Activated CD4-positive, alpha-beta T cell treated with anti-CD3 and anti-CD28 coated beads for 36 hours (primary cell): ENCODE results near the gene ATXN7L2. TPM values are rescaled to one million over a fixed set of nuclear protein-coding genes. Genes with fewer than 3 reads are reported as not detected.

Experiments
- ATAC-seq: fragments of 200-7000 bp; cut with Tn5 transposase; one replicate; pipeline ENCODE4 v1.10.0; 2021; ENCODE audit warnings: mild to moderate bottlenecking, moderate library complexity
- CTCF ChIA-PET: fragments of 350-600 bp; sonication (Branson Sonifier 250); formaldehyde crosslinking; loops from one replicate; lab custom pipeline; 2021; ENCODE audit warnings: antibody characterized with exemption; lab: Charles Lee
- POLR2A ChIA-PET: fragments of 350-600 bp; sonication (Branson Sonifier 250); formaldehyde crosslinking; loops from one replicate; lab custom pipeline; 2021; ENCODE audit warnings: antibody characterized with exemption, inconsistent platforms; lab: Charles Lee
- DNase-seq: peaks from one replicate; pipeline ENCODE4 v3.0.0-alpha.2; 2020
- H3K27ac Mint-ChIP-seq: one replicate; pipeline ENCODE4 v1.8.0; 2021; ENCODE audit warnings: mixed read lengths
- H3K27me3 Mint-ChIP-seq: one replicate; pipeline ENCODE4 v1.8.0; 2021; ENCODE audit warnings: mixed read lengths
- H3K36me3 Mint-ChIP-seq: one replicate; pipeline ENCODE4 v1.8.0; 2021; ENCODE audit warnings: low read depth, mixed read lengths
- H3K4me1 Mint-ChIP-seq: one replicate; pipeline ENCODE4 v1.8.0; 2021; ENCODE audit warnings: mixed read lengths
- H3K4me3 Mint-ChIP-seq: one replicate; pipeline ENCODE4 v1.8.0; 2021; ENCODE audit warnings: mild to moderate bottlenecking, moderate library complexity, mixed read lengths
- H3K9me3 Mint-ChIP-seq: one replicate; pipeline ENCODE4 v1.8.0; 2021; ENCODE audit warnings: low read depth, mixed read lengths
- intact Hi-C, 2 experiments: fragments of 100-400 bp; cut with DNase I in 1 of 2; cut with micrococcal nuclease in 1 of 2; formaldehyde crosslinking; loops; one replicate each; pipeline versions ENCODE4 v1.14.2 to v1.15.1; 2022 to 2024; cut with DNase I, micrococcal nuclease
- total RNA-seq, 2 experiments: library from RNA; stranded (reverse); gene quantifications; one replicate each; pipeline ENCODE4 v1.2.3, GENCODE V29; 2021

Gene ATXN7L2
- total RNA-seq, 2 experiments from 2014 or later, result 11.7 to 13.0 TPM

DNA sequence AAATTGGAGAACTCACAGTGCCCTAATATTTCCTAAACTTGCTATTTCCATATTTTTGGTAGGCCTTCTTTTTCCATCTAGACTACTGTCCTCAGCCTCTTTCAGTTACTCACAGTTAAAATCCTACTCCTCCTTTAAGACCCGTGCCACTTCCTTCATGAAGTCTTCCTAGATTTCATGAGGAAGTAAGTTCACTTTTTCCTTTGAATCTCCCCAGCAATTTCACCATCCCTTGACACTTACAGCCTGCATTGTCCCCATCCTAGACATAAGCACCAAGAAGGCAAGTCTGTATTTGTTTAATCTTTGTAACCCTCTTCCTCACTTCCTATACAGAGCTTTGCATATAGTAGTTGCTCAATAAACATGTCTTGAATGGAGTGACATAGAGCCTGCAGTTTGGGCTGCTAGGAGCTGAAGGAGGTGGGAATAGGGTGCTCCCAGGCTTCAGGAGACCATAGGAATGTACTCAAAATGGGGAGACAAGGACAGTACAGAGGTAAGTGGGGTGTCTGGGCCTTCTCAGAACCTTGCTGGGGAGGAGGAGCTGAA lies 50.7 kb downstream of the ATXN7L2 start:
- H3K4me1 Mint-ChIP-seq, result peaks cover 22% of the 10 kb centered on the region
- H3K36me3 Mint-ChIP-seq, result no peaks in the 10 kb centered on the region
- CTCF ChIA-PET, result interaction anchor here (0.6 to 21.9 kb wide), 11 partner anchors 11 to 257 kb away, joined by 3 to 864 read pairs (median 5); partner anchors contain the start of genes AMIGO1, CYB561D1 and GNAI3
- H3K4me3 Mint-ChIP-seq, result no peak overlapping the region
- no peaks in the 10 kb centered on the region for H3K9me3 Mint-ChIP-seq
- no peak for DNase-seq
- intact Hi-C loops, result no loop called here
- no peak overlapping the region for H3K27ac Mint-ChIP-seq
- ATAC-seq, result no peak
- POLR2A ChIA-PET, result interaction anchor here (0.8 kb wide), 1 partner anchor 38 kb away, joined by 3 read pairs; no protein-coding TSS in a partner anchor
- H3K27me3 Mint-ChIP-seq, result no peaks in the 10 kb centered on the region

DNA sequence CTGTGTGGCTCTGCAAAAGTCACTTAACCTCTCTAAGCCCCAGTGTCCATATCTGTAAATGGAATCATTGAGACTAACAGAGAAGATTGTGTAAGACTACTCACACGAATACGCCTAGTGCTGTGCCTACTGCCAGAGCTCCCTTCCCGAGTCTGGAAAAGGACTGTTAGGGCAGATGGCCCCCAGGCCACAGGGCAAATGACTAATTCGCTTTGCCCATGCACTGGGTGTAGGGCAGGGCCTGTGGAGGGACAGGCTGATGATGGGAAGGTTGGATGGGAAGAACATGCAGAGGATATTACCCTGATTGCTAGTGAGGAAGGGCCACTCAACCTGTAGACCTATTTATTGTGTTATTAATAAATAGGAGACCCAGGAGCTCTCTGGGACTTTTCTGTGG lies 51.8 kb downstream of the ATXN7L2 start:
- peaks cover 22% of the 10 kb centered on the region for H3K4me1 Mint-ChIP-seq
- H3K27me3 Mint-ChIP-seq, result no peaks in the 10 kb centered on the region
- H3K27ac Mint-ChIP-seq, result no peak overlapping the region
- intact Hi-C loops, result no loop called here
- DNase-seq, result no peak
- no peaks in the 10 kb centered on the region for H3K9me3 Mint-ChIP-seq
- POLR2A ChIA-PET, result interaction anchor here (0.8 kb wide), 1 partner anchor 39 kb away, joined by 3 read pairs; no protein-coding TSS in a partner anchor
- ATAC-seq, result no peak
- no peak overlapping the region for H3K4me3 Mint-ChIP-seq
- CTCF ChIA-PET, result interaction anchor here (0.8 to 21.9 kb wide), 5 partner anchors 10 to 105 kb away, joined by 4 to 864 read pairs (median 15); partner anchors contain the start of genes AMIGO1, CYB561D1 and GNAI3
- no peaks in the 10 kb centered on the region for H3K36me3 Mint-ChIP-seq

DNA sequence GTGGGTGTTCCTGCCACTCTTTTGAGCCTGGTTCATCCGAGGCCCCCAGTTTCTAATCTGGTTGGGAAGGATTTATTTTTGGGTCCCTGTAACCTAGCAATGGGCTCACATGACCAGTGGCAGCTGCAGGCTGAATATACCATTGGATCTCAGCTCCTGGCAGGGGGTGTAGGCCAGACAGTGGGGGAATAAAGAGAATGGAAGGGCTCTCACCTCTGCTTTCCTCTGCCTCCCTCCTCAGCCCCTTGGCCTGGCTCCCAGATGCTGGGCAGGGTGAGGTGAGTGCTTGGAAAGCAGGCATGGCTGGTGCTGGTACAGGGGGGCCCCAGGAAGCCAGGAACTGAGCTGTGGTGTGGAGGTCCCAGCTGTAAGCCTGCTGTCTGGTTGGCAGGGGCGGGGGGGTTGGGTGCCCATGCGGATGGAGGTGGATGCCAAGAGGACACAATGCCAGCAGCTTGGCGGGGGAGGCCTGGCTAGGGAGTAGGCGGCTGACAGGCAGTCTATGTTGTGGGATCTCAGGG lies 52.3 kb downstream of the ATXN7L2 start:
- no peak overlapping the region for H3K4me3 Mint-ChIP-seq
- intact Hi-C loops, result no loop called here
- no peak overlapping the region for H3K27ac Mint-ChIP-seq

DNA sequence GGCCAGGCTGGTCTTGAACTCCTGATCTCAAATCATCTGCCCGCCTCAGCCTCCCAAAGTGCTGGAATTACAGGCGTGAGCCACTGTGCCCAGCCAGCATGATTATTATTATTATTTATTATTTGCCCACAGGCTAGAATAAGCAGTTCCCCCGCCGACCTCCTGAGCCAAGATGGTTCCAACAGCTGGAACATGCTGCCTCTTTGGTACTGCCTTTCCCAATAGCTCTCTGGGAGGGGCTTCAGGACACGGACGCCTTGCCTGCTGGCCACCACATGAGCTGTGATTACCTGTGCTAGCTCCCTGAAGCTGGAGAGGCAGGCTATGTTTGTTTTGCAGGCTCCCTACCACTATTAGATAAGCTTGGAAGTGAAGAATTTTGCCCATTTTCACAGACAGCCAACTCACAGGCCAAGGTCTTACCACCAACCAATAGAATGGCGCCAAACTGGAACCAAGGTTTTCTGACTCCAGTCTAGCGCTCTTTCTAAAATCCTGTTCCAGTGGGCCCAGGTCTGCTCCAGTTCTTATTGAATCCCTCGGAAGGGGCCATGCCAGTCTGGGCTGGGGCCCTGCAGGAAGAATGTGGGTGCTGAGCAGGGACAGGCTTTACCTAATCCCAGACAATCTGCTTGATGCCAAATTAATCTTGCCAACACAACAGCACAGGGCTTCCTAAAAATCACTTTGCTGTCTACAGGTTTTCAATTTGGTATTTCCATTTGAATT lies 53.9 kb downstream of the ATXN7L2 start:
- ChIA-PET CTCF (interaction anchor here (0.8 to 21.9 kb wide), 6 partner anchors 8 to 139 kb away, joined by 3 to 864 read pairs (median 4); partner anchors contain the start of genes AMIGO1, ATXN7L2 and CYB561D1), POLR2A (interaction anchor here (0.7 kb wide), 1 partner anchor 112 kb away, joined by 3 read pairs; no protein-coding TSS in a partner anchor)
- no peak for ATAC-seq
- no peak overlapping the region for H3K4me3 Mint-ChIP-seq
- H3K27me3 Mint-ChIP-seq, result no peaks in the 10 kb centered on the region
- no peaks in the 10 kb centered on the region for H3K9me3 Mint-ChIP-seq
- peaks cover 2% of the 10 kb centered on the region for H3K4me1 Mint-ChIP-seq
- intact Hi-C loops, result no loop called here
- no peak for DNase-seq
- no peaks in the 10 kb centered on the region for H3K36me3 Mint-ChIP-seq
- H3K27ac Mint-ChIP-seq, result no peak overlapping the region

More for the DNA sequence above, 52.3 kb downstream of the ATXN7L2 start:
- Mint-ChIP-seq H3K36me3 (no peaks in the 10 kb centered on the region), H3K4me1 (peaks cover 18% of the 10 kb centered on the region), H3K9me3 (no peaks in the 10 kb centered on the region), H3K27me3 (no peaks in the 10 kb centered on the region)
- ATAC-seq (no peak), DNase-seq (no peak)
- ChIA-PET POLR2A (no interaction called here), CTCF (interaction anchor here (0.6 to 21.9 kb wide), 4 partner anchors 10 to 72 kb away, joined by 3 to 864 read pairs (median 9); partner anchors contain the start of genes AMIGO1 and CYB561D1)

DNA sequence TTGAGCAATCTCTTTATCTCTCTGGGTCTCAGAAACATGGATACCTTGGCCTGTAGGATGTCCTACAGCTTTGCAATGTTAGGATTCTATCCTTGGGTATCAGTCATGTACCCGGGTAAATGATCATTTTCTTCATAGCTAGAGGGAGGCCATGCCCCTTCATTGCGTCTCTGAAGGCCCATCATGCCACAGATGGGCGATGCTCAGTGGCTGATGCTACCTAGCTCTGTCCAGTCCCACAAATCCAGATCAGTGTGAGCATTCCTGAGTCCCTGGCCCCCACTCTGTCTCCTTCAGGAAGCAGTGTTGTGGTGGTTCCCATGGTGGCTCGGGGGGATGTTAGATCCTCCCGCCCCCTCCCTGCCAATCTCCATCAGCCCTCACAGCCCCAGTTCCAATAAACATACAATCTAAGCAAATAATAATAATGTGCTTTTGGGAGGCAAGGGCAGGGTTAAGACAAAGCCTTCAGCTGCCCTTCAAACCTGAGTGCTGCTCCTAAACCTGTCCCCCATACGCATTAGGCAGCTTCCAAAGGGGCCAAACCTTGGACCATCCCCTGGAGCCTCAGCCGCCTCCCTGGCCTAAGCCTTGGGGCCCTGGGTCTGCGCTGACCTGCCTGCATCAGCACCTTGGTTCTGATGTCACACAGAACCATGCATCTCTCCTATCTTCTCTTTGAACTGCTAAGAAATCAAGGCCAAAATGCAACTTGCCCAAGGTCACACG lies 55.3 kb downstream of the ATXN7L2 start:
- no peaks in the 10 kb centered on the region for H3K36me3 Mint-ChIP-seq
- DNase-seq (no peak), ATAC-seq (no peak)
- H3K4me3 Mint-ChIP-seq, result no peak overlapping the region
- H3K27ac Mint-ChIP-seq, result no peak overlapping the region
- no peaks in the 10 kb centered on the region for H3K4me1 Mint-ChIP-seq
- H3K9me3 Mint-ChIP-seq, result no peaks in the 10 kb centered on the region
- intact Hi-C loops, result no loop called here
- POLR2A ChIA-PET, result no interaction called here
- no peaks in the 10 kb centered on the region for H3K27me3 Mint-ChIP-seq
- CTCF ChIA-PET, result interaction anchor here (0.7 to 21.9 kb wide), 9 partner anchors 7 to 149 kb away, joined by 3 to 864 read pairs (median 3); partner anchors contain the start of genes AMIGO1, ATXN7L2, CYB561D1 and GNAI3

DNA sequence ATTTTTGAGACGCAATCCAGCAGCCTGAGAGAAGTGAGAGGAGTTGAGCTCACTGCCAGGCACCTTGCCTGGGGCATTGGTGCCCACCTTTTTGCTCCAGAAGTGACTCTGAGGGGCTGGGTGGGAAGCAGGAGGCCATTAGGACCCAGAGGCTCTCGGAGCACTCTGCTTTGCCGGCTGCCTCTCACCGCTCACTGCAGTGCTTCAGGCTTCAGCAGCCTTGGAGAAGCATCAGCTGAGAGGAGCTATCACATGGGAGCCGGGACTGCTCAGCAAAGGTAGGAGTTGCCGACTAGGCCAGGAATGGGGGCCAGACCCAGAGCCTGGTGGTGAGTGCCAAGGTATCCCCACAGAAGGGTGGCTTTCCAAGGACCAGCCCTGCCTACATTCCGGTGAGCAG lies 56.0 kb downstream of the ATXN7L2 start, which contains the start of gene GPR61:
TSS of gene GPR61 (plus strand) at position 197 of the 400 bp plus-strand sequence. CDS start 3,151 bp downstream, outside the sequence.
- H3K9me3 Mint-ChIP-seq, result no peaks in the 10 kb centered on the region
- ChIA-PET POLR2A (no interaction called here), CTCF (interaction anchor here (0.6 to 21.9 kb wide), 7 partner anchors 7 to 237 kb away, joined by 3 to 864 read pairs (median 3); partner anchors contain the start of genes AMIGO1 and CYB561D1)
- ATAC-seq, result no peak
- H3K4me3 Mint-ChIP-seq, result no peak within 1 kb of the TSS
- H3K4me1 Mint-ChIP-seq, result no peaks in the 10 kb centered on the region
- no peaks in the 10 kb centered on the region for H3K27me3 Mint-ChIP-seq
- H3K27ac Mint-ChIP-seq, result no peak within 1 kb of the TSS
- H3K36me3 Mint-ChIP-seq, result no peaks in the 10 kb centered on the region
- DNase-seq, result no peak
- intact Hi-C loops, result no loop called here

DNA sequence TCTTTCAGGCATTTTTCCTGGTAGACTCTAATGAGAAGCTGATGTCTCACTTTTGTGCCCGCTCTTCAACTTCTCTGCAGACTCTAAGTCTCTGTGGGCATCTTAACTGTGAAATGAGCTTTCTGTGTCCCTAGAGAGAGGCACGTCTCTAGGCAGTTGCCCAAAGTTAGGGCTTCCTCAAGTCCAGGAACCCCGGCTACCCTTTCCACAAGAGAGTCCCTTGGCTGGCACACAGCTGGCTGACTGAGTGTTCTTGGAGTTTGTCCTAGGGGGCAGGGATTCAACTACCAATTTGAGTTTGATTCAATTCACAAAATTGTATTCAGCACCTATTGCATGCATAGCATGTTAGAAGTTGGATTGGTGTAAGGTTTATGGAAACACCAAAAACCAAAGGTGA lies 57.4 kb downstream of the ATXN7L2 start:
- Mint-ChIP-seq H3K36me3 (no peaks in the 10 kb centered on the region), H3K27ac (no peak overlapping the region), H3K27me3 (no peaks in the 10 kb centered on the region), H3K4me3 (no peak overlapping the region), H3K4me1 (peaks cover under 1% of the 10 kb centered on the region), H3K9me3 (no peaks in the 10 kb centered on the region)
- ATAC-seq (no peak), DNase-seq (no peak)
- intact Hi-C loops, result no loop called here
- ChIA-PET POLR2A (no interaction called here), CTCF (interaction anchor here (0.6 to 21.9 kb wide), 8 partner anchors 9 to 443 kb away, joined by 3 to 864 read pairs (median 3); partner anchors contain the start of genes AHCYL1, AMIGO1 and CYB561D1)

Other genes starting within 250 kb of the ATXN7L2 start
- gene CELSR2, start 234.4 kb upstream of the ATXN7L2 start, total RNA-seq, result 1 to 10 TPM; 1.9 to 2.0 TPM
- gene PSRC1, start 200.8 kb upstream of the ATXN7L2 start, total RNA-seq, result 10 to 100 TPM; 17.6 to 18.4 TPM
- not detected for gene MYBPHL, start 176.9 kb upstream of the ATXN7L2 start, total RNA-seq
- gene SORT1, start 86.0 kb upstream of the ATXN7L2 start, total RNA-seq, result under 1 TPM; 0.39 to 0.55 TPM
- gene PSMA5, start 57.5 kb upstream of the ATXN7L2 start, total RNA-seq, result 100 to 1,000 TPM; 151 to 249 TPM
- under 1 TPM in 1 of 2 experiments, not detected in 1; 0.05 TPM for gene SYPL2, start 17.4 kb upstream of the ATXN7L2 start, total RNA-seq
- gene CYB561D1, start 10.2 kb downstream of the ATXN7L2 start, total RNA-seq, result 1 to 10 TPM; 7.1 to 8.7 TPM
- 1 to 10 TPM; 1.8 to 2.0 TPM for gene AMIGO1, start 25.8 kb downstream of the ATXN7L2 start, total RNA-seq
- under 1 TPM in 1 of 2 experiments, not detected in 1; 0.34 TPM for gene GPR61, start 56.0 kb downstream of the ATXN7L2 start, total RNA-seq
- gene GNAI3, start 64.7 kb downstream of the ATXN7L2 start, total RNA-seq, result 1 to 10 TPM; 7.1 to 9.6 TPM
- under 1 TPM; 0.26 to 0.64 TPM for gene GNAT2, start 135.7 kb downstream of the ATXN7L2 start, total RNA-seq
- gene AMPD2, start 135.9 kb downstream of the ATXN7L2 start, total RNA-seq, result 10 to 100 TPM; 73.5 to 99.5 TPM
- gene GSTM4, start 172.2 kb downstream of the ATXN7L2 start, total RNA-seq, result 10 to 100 TPM; 18.1 to 20.6 TPM
- 10 to 100 TPM; 18.7 to 23.9 TPM for gene GSTM2, start 184.2 kb downstream of the ATXN7L2 start, total RNA-seq
- gene GSTM1, start 203.9 kb downstream of the ATXN7L2 start, total RNA-seq, result 100 to 1,000 TPM in 1 of 2 experiments, 10 to 100 TPM in 1; 94.0 to 116 TPM
- under 1 TPM; 0.25 to 0.54 TPM for gene GSTM5, start 228.3 kb downstream of the ATXN7L2 start, total RNA-seq